Subcutaneous abdominal adipose tissue (tissue), 5 donors: ENCODE results near the gene ZYG11A.
"Not testable (repeated sequence)": the region's sequence is repeated elsewhere in the genome, so short reads cannot be mapped to it uniquely, and the experiment has no call there.

Source experiments
- H3K27ac ChIP-seq: one replicate; pipeline ENCODE4 v1.7.0; 2013; ENCODE audit warnings: low read depth, mild to moderate bottlenecking, inconsistent platforms, low read length, moderate library complexity
- H3K27me3 ChIP-seq, 5 donors: one replicate each; pipeline ENCODE4 v1.7.0; 2013; ENCODE audit warnings: low read length in 5 of 5, inconsistent platforms in 1 of 5; ENCODE audit not compliant: control insufficient read depth in 5 of 5, insufficient read depth in 4 of 5
- H3K36me3 ChIP-seq, 5 donors: one replicate each; pipeline ENCODE4 v1.7.0; 2013; ENCODE audit warnings: low read length in 5 of 5; ENCODE audit not compliant: control insufficient read depth in 5 of 5, insufficient read depth in 5 of 5
- H3K4me1 ChIP-seq, 5 donors: one replicate each; pipeline ENCODE4 v1.7.0; 2013; ENCODE audit warnings: low read length in 5 of 5, mild to moderate bottlenecking in 3 of 5, moderate library complexity in 1 of 5; ENCODE audit not compliant: control insufficient read depth in 5 of 5, insufficient read depth in 5 of 5
- H3K4me3 ChIP-seq, 5 donors: one replicate each; pipeline ENCODE4 v1.7.0; 2013; ENCODE audit warnings: low read length in 5 of 5, low read depth in 1 of 5
- H3K9ac ChIP-seq, 5 donors: one replicate each; pipeline ENCODE4 v1.7.0; 2013; ENCODE audit warnings: low read length in 5 of 5, mild to moderate bottlenecking in 4 of 5, moderate library complexity in 3 of 5
- H3K9me3 ChIP-seq, 5 donors: one replicate each; pipeline ENCODE4 v1.7.0; 2013; ENCODE audit warnings: low read length in 5 of 5; ENCODE audit not compliant: control insufficient read depth in 5 of 5
- donor health status: healthy.
- donor health status: healthy.
- donor health status: healthy.
- donor health status: healthy.
- donor health status: healthy.

Gene ZYG11A

DNA sequence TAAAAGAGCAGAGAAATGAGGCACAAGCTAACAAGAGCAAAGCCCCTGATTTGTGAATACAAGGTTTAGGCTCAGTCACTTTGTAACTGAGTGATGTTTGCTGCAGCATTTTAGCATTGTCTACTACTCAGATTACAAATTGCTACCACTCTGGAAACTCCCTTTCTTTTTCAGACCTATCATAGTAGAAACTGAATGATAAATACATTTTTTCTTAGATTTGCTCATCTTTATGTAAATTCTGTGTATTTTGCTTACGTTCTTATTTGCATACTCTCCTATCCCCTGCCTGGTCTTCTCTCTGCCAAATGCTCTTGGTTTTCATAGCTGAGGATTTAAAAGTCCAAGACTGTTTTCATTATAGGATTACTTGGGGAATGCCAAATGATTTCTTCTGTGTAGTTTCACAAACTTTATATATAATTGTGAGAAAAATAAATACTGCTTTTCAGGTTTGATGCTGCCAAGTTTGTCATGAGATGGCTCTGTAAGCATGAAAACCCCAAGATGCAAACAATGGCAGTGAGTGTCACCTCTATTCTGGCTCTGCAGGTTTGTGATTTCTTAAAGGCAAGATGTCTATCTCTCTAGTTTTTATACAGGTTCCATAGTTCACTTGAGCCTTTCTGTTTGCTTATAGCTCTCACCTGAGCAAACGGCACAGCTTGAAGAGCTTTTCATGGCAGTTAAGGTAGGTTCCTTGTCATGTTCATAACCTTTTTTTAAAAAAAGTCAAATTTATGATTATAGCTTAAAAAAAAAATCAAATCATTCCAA, 24.7 kb downstream of the ZYG11A start:
- H3K27ac ChIP-seq: no peak overlapping the region
- H3K9ac ChIP-seq: peak overlapping the region in 1 of 5 donors; percentile 20
- H3K27me3 ChIP-seq: peaks cover 0 to 5% (median 0%) of the 10 kb centered on the region in 5 donors
- H3K36me3 ChIP-seq: no peaks in the 10 kb centered on the region
- no peaks in the 10 kb centered on the region for H3K9me3 ChIP-seq
- H3K4me3 ChIP-seq: no peak overlapping the region
- H3K4me1 ChIP-seq: no peaks in the 10 kb centered on the region

DNA sequence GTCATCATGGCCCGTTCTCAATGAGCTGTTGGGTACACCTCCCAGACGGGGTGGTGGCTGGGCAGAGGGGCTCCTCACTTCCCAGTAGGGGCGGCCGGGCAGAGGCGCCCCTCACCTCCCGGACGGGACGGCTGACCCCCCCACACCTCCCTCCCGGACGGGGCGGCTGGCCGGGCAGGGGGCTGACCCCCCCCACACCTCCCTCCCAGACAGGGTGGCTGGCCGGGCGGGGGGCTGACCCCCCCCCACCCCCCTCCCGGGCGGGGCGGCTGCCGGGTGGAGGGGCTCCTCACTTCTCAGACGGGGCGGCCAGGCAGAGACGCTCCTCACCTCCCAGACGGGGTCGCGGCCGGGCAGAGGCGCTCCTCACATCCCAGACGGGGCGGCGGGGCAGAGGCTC, 27.2 kb downstream of the ZYG11A start:
- not testable (repeated sequence) for H3K9ac ChIP-seq, H3K27ac ChIP-seq, H3K9me3 ChIP-seq, H3K27me3 ChIP-seq, H3K4me3 ChIP-seq, H3K4me1 ChIP-seq, H3K36me3 ChIP-seq

DNA sequence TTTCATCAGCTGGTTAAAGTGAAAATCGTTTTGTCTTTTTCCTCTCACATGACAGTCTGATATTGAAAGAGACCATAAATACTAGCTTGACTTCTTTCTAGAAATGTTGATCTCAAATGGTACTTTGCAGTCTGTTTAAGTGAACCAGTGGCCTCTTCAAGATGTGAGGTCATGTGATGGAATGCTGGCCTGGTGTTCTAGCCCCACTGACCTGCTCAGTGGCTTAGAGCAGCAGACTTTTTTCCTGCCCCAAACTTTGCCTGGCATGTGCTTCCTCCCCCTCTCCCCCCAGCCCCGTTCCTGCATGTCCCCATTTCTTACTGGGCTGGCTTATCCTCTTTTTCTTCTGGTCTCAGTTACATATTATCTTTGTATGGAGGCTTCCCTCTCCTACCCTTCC, 34.3 kb downstream of the ZYG11A start:
- Histone ChIP-seq H3K27ac (no peak overlapping the region), H3K9me3 (no peaks in the 10 kb centered on the region), H3K9ac (no peak overlapping the region), H3K4me3 (no peak overlapping the region), H3K36me3 (no peaks in the 10 kb centered on the region), H3K27me3 (no peaks in the 10 kb centered on the region), H3K4me1 (no peaks in the 10 kb centered on the region)

DNA sequence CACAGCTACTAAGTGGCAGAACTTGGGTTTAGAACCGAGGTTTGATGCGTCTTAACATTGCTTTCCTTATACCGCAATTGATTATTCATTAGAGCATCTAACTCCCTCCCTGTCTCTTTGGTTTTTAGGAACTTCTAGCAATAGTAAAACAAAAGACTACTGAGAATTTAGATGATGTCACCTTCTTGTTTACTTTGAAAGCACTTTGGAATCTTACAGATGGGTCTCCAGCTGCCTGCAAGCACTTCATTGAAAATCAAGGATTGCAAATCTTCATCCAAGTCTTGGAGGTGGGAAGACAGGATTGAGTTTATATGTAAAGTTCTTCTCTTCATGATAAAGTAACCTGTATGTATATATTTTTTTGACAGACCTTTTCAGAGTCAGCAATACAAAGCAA, 35.0 kb downstream of the ZYG11A start:
- Histone ChIP-seq H3K36me3 (no peaks in the 10 kb centered on the region), H3K27me3 (no peaks in the 10 kb centered on the region), H3K9ac (no peak overlapping the region), H3K4me1 (no peaks in the 10 kb centered on the region), H3K27ac (no peak overlapping the region), H3K9me3 (no peaks in the 10 kb centered on the region), H3K4me3 (no peak overlapping the region)

DNA sequence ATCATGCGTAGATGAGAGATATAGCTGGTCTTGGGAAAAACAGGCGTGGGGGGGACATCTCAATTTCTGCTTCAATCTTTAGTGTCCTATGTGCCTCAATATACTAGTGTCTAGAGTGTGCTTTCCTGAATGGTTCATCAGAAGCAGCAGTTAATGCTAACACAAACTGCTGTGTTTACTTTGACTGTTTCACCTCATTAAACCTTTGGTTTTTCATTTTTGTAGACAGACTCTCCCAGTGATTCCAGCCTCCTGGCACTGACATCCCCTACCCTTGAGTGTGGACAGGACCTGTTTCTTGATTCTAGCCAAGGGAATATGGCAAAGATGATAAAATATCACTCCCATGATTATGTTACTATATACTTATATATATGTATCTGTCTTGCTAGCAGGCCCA, 37.6 kb downstream of the ZYG11A start:
- Histone ChIP-seq H3K4me3 (no peak overlapping the region), H3K9me3 (no peaks in the 10 kb centered on the region), H3K4me1 (no peaks in the 10 kb centered on the region), H3K27me3 (no peaks in the 10 kb centered on the region), H3K9ac (no peak overlapping the region), H3K36me3 (no peaks in the 10 kb centered on the region), H3K27ac (no peak overlapping the region)

DNA sequence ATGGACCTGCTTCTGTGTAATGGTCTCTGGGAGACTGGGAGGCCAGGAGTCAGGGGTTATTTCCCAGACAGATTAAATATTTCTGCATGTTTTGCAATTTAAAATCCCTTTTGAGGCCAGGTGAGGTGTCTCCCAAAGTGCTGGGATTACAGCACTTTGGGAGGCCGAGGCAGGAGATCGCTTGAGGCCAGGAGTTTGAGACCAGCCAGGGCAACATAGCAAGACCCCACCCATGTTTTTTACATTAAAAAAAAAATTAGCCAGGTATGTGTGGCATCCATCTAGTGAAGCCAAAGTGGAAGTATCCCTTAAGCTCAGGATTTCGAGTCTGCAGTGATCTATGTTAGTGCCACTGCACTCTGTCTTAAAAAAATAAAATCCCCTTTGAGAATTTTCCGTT, 44.9 kb downstream of the ZYG11A start:
- no peak overlapping the region for H3K27ac ChIP-seq
- H3K27me3 ChIP-seq: no peaks in the 10 kb centered on the region
- H3K36me3 ChIP-seq: no peaks in the 10 kb centered on the region
- H3K9ac ChIP-seq: no peak overlapping the region
- H3K9me3 ChIP-seq: no peaks in the 10 kb centered on the region
- H3K4me1 ChIP-seq: no peaks in the 10 kb centered on the region
- no peak overlapping the region for H3K4me3 ChIP-seq

DNA sequence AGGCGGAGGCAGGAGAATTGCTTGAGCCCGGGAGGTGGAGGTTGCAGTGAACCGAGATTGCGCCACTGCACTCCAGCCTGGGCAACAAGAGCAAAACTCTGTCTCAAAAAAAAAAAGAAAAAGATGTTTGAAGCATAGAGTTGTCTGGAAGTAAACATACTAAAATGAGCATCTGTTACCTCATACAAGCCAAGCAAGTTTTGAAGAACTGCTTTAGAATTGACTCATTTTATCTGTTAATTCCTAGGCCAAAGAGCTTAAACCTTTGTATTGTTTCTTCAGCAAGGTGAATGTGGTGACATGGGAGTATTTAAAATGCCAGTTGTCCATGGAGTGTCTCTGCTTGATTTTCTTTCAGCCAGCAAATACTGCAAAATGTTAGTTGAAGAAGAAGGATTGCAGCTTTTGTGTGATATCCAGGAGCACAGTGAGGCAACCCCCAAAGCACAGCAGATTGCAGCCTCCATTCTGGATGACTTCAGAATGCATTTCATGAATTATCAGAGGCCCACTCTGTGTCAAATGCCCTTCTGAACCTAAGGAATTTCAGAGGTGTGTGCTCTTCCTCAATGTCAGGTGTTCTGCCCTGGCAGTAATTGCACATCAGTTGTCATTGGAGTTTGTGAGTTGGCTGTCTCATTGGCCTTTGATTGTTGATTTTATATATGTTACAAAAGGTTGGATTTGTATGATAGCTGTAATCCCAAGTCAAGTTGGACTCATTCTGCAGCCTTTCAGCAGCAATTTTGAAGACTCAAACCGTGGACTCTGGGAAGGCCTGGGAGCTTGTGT, 50.1 kb downstream of the ZYG11A start:
- Histone ChIP-seq H3K9me3 (no peaks in the 10 kb centered on the region), H3K27me3 (no peaks in the 10 kb centered on the region), H3K9ac (no peak overlapping the region), H3K4me1 (no peaks in the 10 kb centered on the region), H3K27ac (no peak overlapping the region), H3K36me3 (peaks cover 8 to 25% (median 21%) of the 10 kb centered on the region in 5 donors), H3K4me3 (no peak overlapping the region)

DNA sequence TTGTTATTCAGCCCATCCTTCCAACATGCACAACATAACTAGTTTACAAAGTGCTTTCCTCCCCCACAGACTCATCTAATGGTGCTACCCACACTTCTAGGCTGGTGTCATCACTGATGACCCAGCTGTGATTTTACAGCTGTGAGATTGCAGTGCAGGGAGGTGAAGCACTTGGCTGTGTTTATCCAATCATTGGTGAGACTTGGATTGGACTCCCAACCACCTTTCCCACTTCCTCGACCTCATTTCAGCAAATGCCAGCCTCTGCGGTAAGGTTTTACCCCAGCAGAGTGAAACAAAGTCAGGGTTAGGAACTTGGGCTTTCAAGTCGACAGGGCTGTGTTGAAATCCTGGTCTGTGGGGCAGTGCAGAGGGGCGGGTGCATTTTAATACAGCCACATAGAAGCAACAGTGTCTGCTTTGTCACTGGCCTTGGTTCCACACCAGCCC, 56.9 kb downstream of the ZYG11A start:
- H3K27ac ChIP-seq: no peak overlapping the region
- peaks cover 8 to 35% (median 26%) of the 10 kb centered on the region in 5 donors for H3K36me3 ChIP-seq
- H3K27me3 ChIP-seq: no peaks in the 10 kb centered on the region
- H3K4me3 ChIP-seq: no peak overlapping the region
- no peak overlapping the region for H3K9ac ChIP-seq
- H3K4me1 ChIP-seq: peaks cover 0 to 4% (median 0%) of the 10 kb centered on the region in 5 donors
- no peaks in the 10 kb centered on the region for H3K9me3 ChIP-seq

DNA sequence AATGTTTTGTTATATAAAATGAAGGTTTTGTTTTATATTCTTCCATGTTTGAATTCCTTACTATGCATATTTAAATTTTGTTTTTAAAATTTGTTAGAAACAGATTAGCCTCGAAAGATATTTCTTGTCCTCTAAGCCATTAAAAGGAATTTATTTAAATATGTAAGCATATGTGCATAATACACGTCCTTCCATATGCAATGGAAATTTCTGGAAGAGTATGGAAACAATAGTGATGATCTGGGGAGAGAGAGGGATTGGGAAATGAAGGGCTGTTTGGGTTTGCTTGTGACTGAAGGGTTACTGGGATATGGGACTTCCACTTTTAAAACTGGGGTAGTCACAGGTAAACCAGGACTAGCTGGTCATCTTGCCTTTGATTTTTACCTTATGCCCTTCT, 57.8 kb downstream of the ZYG11A start:
- Histone ChIP-seq H3K4me3 (no peak overlapping the region), H3K27ac (no peak overlapping the region), H3K4me1 (peaks cover 0 to 4% (median 0%) of the 10 kb centered on the region in 5 donors), H3K9me3 (no peaks in the 10 kb centered on the region), H3K27me3 (no peaks in the 10 kb centered on the region), H3K9ac (no peak overlapping the region), H3K36me3 (peaks cover 3 to 31% (median 25%) of the 10 kb centered on the region in 5 donors)

DNA sequence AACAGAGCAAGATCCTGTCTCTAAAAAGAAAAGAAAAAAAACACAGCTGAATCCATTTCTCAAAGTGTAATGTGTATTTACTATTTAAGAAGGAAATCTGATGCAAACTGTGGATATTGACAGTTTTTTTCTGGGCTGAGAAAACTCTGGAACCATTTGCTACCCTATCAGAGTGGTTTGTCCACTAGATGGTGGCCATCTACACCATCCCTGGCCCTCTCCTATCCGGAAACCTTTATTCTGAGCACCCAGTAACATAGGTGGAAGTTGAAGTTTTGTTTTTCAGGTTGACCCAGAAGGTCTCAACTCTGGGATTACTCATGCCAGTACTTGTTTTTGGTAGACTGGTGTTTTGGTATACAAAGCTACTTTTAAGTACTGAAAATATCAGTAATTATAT, 58.8 kb downstream of the ZYG11A start:
- Histone ChIP-seq H3K4me1 (peaks cover 2 to 11% (median 5%) of the 10 kb centered on the region in 5 donors), H3K36me3 (peaks cover 3 to 28% (median 20%) of the 10 kb centered on the region in 5 donors), H3K27me3 (no peaks in the 10 kb centered on the region), H3K4me3 (no peak overlapping the region), H3K9me3 (no peaks in the 10 kb centered on the region), H3K27ac (no peak overlapping the region), H3K9ac (no peak overlapping the region)
